HL-60 (cell line): ENCODE measurements around the gene CLEC4F.

ENCODE experiments used
- CTCF ChIP-seq: IDR thresholded peaks from one replicate; pipeline ENCODE4 v1.5.1; 2011; ENCODE audit warnings: low read length, control low read depth, inconsistent platforms; ENCODE audit not compliant: insufficient read depth
- POLR2AphosphoS5 ChIP-seq: IDR thresholded peaks from 2 replicates; pipeline ENCODE4 v1.6.1; 2012; ENCODE audit warnings: low read depth

GRCh38 chr2:70828115-70828514 lies 7.7 kb upstream of the CLEC4F start:
- no peak for TF ChIP-seq CTCF
- TF ChIP-seq POLR2AphosphoS5, result no peak
